Left lung (tissue), 10 donors: ENCODE data around the gene SLC25A17. TPM values are rescaled to one million over a fixed set of nuclear protein-coding genes. Genes with fewer than 3 reads are reported as not detected.

ENCODE experiments used
- ATAC-seq: fragments of 200-7000 bp; cut with Tn5 transposase; one replicate; pipeline ENCODE4 v1.9.1; 2020; ENCODE audit warnings: moderate library complexity
- DNase-seq, 4 donors: peaks; one replicate each; pipeline ENCODE4 v3.0.0-alpha.2; 2013 to 2020
- H3K27ac ChIP-seq, 2 donors: fragments of 200-600 bp; sonication (generic) in 1 of 2; one replicate each; pipeline versions ENCODE4 v1.5.0 to v1.8.0; 2020 to 2021
- H3K27me3 ChIP-seq, 2 donors: fragments of 200-600 bp; sonication (generic) in 1 of 2; one replicate each; pipeline versions ENCODE4 v1.5.0 to v1.8.0; 2020 to 2021
- H3K36me3 ChIP-seq, 2 donors: fragments of 200-600 bp; sonication (generic) in 1 of 2; one replicate each; pipeline versions ENCODE4 v1.5.0 to v1.8.0; 2020 to 2021
- H3K4me1 ChIP-seq, 2 donors: fragments of 200-600 bp; one replicate each; pipeline ENCODE4 v1.8.0; 2021
- H3K4me3 ChIP-seq, 2 donors: fragments of 200-600 bp; sonication (generic) in 1 of 2; one replicate each; pipeline versions ENCODE4 v1.5.0 to v1.8.0; 2020 to 2021; ENCODE audit warnings: mild to moderate bottlenecking in 1 of 2
- H3K9me3 ChIP-seq, 2 donors: fragments of 200-600 bp; sonication (generic) in 1 of 2; one replicate each; pipeline versions ENCODE4 v1.5.0 to v1.8.0; 2020 to 2021
- CTCF ChIP-seq, 2 donors: fragments of 200-600 bp; sonication (generic) in 1 of 2; IDR thresholded peaks; one replicate each; pipeline versions ENCODE4 v1.5.0 to v1.8.0; 2021; ENCODE audit warnings: antibody characterized with exemption in 2 of 2
- intact Hi-C, 2 donors: fragments of 100-400 bp; cut with DNase I; formaldehyde crosslinking; loops; one replicate each; pipeline versions ENCODE4 v1.11.2 to v1.14.2; 2022
- polyA plus RNA-seq, 6 donors: library from polyadenylated mRNA; unstranded; fragments of 120-200 nt; gene quantifications; one replicate each; pipeline ENCODE4 v1.2.1, GENCODE V29; 2013; ENCODE audit not compliant: insufficient read length in 6 of 6
- total RNA-seq, 2 donors: library from RNA; stranded (reverse); fragmentation: NEBNext Ultra II Directional; extraction: Animal tissue kit (Norgen Biotek cat#: 25700); gene quantifications; one replicate each; pipeline ENCODE4 v1.2.1, GENCODE V29; 2021
- donor health status: DM: no; HTN: yes; CAD: no.
- donor health status: DM: no; HTN: no; CAD: no.

Gene SLC25A17
- total and polyA plus RNA-seq, 8 donors: 18.3 to 36.9 (median 33.0) TPM

DNA sequence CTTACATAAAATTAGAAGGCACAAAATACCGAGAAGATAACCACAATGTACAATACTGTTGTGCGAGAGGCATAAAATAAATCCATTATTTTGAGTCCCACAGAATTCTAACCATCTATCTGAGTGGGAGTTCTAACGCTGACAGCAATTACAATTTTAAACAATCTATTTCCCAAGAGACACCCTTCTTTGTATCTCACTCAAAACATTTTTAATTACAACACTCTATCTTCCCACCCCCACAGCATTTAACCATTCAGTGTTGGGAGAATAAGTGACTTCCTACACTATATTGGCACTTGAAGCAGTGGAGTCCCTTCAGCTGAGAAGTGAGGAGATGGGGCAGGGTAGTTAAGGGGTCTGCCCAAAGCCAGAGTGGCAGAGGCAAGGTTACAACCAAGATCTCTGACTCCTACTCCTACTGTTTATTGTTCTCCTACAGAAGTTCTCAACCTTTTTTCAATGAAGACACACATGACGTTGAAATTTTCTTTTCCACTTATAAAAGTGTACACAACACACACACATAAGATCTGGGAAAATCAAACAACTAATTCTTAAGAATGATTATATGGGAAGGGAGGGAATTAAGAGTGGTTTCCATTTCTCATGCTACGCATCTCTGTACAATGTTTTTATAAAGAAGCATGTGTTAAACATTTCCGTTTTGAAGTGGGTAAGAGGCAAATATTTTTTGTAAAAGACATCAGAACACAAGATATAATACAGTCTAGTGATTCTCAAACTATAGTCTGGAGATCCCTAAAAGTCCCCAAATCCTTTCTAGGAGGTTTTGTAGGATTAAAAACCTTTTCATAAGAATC lies 10.9 kb downstream of the SLC25A17 start:
- peak; percentile 67 for ATAC-seq
- no peak for TF ChIP-seq CTCF (IDR thresholded peaks at IDR 0.05)

DNA sequence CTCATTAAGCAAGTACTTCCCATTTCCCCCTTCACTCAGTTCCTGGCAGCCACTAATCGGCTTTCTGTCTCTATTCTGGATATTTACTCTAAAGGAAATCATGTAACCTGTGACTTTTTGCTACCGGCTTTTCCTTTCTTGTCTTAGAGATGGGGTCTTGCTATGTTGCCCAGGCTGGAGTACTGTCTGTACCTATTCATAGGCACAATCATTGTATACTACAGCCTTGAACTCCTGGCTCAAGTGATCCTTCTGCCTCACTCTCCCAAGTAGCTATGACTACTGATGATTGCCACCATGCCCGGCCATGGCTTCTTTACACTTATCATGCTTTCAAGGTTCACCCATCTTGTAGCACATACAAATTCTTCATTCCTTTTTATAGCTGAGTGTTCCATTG lies 12.4 kb downstream of the SLC25A17 start:
- no peak for TF ChIP-seq CTCF (IDR thresholded peaks at IDR 0.05)
- Histone ChIP-seq H3K27ac (no peak overlapping the region), H3K9me3 (no peaks in the 10 kb centered on the region), H3K4me3 (no peak overlapping the region), H3K4me1 (peaks cover 0 to 10% of the 10 kb centered on the region in 2 donors), H3K27me3 (no peaks in the 10 kb centered on the region), H3K36me3 (no peaks in the 10 kb centered on the region)
- DNase-seq (no peak), ATAC-seq (no peak)
- intact Hi-C loops: no loop called here

More for the DNA sequence above, 10.9 kb downstream of the SLC25A17 start:
- peak in 1 of 4 donors; percentile 5 for DNase-seq
- Histone ChIP-seq H3K4me1 (peaks cover 0 to 10% of the 10 kb centered on the region in 2 donors), H3K27ac (no peak overlapping the region), H3K36me3 (no peaks in the 10 kb centered on the region), H3K9me3 (no peaks in the 10 kb centered on the region), H3K27me3 (no peaks in the 10 kb centered on the region), H3K4me3 (no peak overlapping the region)
- intact Hi-C loops: no loop called here

GRCh38 chr22:40805699-40806203 lies 13.4 kb downstream of the SLC25A17 start:
- no peaks in the 10 kb centered on the region for H3K9me3 ChIP-seq
- no peaks in the 10 kb centered on the region for H3K27me3 ChIP-seq
- intact Hi-C loops: no loop called here
- H3K27ac ChIP-seq: no peak overlapping the region
- H3K4me3 ChIP-seq: no peak overlapping the region
- ATAC-seq (no peak), DNase-seq (no peak)
- no peaks in the 10 kb centered on the region for H3K36me3 ChIP-seq
- peaks cover 0 to 10% of the 10 kb centered on the region in 2 donors for H3K4me1 ChIP-seq
- TF ChIP-seq CTCF (IDR thresholded peaks at IDR 0.05): no peak

DNA sequence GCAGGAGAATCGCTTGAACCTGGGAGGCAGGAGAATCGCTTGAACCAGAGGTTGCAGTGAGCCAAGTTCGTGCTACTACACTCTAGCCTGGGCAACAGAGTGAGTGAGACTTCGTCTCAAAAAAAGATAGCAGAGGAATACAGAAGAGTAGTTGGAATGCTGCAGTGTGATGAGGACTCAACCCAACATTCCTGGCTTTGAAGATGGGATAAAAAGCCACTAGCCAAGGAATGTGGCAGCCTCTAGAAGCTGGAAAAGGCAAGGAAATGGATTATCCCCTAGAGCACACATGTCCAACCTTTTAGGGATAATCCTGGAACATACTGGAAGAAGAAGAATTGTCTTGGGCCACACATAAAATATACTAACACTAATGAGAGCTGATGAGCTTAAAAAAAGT lies 13.9 kb downstream of the SLC25A17 start:
- no peaks in the 10 kb centered on the region for H3K9me3 ChIP-seq
- no peaks in the 10 kb centered on the region for H3K36me3 ChIP-seq
- DNase-seq (no peak), ATAC-seq (no peak)
- H3K27me3 ChIP-seq: no peaks in the 10 kb centered on the region
- intact Hi-C loops: no loop called here
- peaks cover 0 to 10% of the 10 kb centered on the region in 2 donors for H3K4me1 ChIP-seq
- no peak overlapping the region for H3K4me3 ChIP-seq
- H3K27ac ChIP-seq: no peak overlapping the region
- TF ChIP-seq CTCF (IDR thresholded peaks at IDR 0.05): no peak

DNA sequence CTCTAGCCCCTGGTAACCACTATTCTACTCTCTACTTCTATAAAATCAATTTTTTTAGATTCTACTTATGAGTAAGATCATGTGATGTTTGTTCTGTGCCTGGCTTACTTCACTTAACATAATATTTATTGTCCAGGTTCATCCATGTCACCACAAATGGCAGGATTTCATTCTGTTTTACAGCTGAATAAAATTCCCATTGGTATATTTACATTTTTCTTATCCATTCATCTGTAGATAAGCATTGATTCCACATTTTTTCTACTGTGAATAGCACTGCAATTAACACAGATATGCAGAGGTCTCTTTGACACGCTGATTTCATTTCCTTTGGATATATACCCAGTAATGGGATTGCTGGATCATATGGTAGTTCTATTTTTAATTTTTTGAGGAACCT lies 15.8 kb downstream of the SLC25A17 start:
- Histone ChIP-seq H3K9me3 (no peaks in the 10 kb centered on the region), H3K4me3 (no peak overlapping the region), H3K27me3 (no peaks in the 10 kb centered on the region), H3K36me3 (peaks cover 0 to under 1% of the 10 kb centered on the region in 2 donors), H3K4me1 (peaks cover 0 to 4% of the 10 kb centered on the region in 2 donors), H3K27ac (no peak overlapping the region)
- intact Hi-C loops: no loop called here
- ATAC-seq (no peak), DNase-seq (no peak)
- TF ChIP-seq CTCF (IDR thresholded peaks at IDR 0.05): no peak
